HG03135 (cell line): ENCODE data around the gene KSR1.
"Not testable (repeated sequence)": the region's sequence is repeated elsewhere in the genome, so short reads cannot be mapped to it uniquely, and the experiment has no call there.

Experiments
- ATAC-seq: cut with Tn5 transposase; IDR thresholded peaks from one replicate; pipeline ENCODE4 v1.9.1; 2021; ENCODE audit warnings: mild to moderate bottlenecking, moderate library complexity; ENCODE audit not compliant: unreplicated experiment

The KSR1 gene

DNA sequence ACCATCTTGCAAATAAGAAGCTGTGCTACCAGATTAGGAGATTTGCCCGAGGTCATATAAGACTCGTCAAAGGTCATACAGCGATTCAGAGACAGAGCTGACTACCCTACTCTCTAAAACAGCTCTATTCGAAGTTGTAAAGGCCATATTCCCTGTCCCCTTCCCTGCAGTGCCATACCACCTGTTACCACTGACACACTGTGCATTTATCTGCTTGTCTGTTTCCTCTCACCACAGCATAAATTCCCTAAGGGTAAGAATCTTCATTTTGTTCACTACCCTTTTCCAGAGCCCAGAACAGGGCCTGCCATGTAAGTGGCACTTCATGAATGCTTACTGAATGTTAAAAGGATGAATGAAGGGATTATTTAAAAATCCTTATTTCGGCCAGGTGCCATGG, 3.4 kb upstream of the KSR1 start:
- ATAC-seq, result no peak

DNA sequence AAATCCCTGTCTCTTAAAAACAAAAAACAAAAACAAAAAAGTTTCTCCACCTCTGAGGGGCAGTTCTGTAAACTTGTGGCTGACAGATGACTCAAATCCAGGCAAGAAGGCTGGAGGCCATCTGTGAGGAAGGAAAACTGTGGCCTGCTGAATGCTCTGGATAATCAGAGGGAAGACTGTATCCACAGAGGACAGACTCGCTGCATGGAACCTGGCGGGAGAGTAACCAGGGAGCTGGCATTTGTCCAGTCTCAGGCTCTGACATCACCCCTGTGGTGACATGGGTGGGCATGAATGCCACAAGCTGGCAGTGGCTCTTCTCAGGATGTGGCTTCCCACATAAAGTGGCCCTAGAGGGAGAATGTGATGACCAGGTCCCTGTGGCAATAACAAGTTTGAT, 2.8 kb upstream of the KSR1 start:
- no peak for ATAC-seq

DNA sequence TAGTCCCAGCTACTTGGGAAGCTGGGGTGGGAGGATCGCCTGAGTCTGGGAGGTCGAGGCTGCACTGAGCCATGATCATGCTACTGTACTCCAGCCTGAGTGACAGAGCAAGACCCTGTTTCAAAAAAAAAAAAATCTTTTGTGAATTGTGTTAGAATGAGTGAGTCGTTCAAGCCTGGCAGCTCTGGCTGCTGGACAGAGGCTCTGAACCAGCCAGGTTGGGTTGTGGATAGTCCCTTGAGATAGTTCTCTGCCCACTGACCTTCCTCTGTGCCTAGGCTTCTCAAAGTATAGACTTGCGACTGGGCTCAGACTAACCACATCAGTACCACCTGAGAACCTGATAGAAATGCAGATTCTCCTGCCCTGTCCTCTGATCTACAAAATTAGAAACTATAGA, 2.2 kb upstream of the KSR1 start:
- ATAC-seq, result no peak

DNA sequence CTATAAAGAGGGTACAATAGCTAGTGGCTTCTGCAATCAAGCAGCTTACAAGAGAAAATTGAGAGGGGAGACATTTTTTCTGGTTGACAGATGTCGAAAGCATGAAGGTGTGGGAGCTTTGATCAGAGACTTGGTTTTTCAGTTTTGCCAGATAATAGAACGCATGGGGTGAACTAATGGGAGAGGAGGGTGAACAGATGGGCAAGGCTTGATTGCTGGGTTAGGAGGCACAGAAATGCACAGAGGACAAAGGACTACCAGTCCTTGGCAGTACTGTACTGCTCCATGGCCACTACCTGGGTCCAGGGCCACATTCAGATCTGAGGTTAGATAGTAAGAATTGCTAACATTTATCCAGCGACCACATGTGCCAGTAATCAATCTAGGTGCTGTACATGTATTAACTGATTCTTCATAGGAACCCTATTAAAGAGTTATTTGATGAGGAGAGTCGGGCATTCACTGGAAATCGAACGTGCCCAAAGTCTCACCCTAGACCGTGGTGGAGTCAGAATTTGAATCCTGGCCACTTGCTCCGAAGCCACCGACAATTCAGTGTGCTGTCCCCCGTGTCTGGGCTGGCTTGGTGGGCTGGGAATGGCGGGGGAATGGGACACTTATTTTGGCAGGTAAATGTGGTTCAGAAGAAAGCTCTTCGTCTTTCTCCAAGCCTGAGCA, 873 bp upstream of the KSR1 start:
- no peak for ATAC-seq

DNA sequence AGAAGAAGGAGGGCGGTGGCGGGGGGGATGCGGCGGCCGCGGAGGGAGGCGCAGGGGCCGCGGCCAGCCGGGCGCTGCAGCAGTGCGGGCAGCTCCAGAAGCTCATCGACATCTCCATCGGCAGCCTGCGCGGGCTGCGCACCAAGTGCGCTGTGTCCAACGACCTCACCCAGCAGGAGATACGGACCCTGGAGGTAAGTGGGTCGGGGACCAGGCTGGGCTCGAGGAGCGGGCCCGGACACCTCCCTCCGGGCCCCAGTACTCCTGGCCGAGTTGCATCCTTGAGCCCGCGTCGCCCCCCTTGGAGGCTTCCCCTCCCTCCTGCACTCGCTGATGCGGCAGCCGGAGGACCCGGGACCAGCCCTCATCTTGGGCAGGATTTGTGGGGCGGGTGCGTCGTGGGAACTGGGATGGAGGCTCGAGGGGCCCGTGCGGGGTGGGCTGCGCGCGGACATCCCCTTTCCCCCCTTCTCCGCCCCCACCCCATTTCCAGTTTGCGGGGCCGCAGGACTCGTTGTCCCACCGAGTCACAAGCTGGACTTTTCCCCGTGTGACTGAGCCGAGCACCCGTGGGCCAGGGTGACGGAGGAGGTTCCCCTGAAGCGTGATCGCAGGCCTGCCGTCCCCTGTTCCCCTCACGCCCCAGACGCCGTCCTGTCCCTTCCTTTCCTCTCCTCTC, 572 bp downstream of the KSR1 start:
- ATAC-seq, result no peak

DNA sequence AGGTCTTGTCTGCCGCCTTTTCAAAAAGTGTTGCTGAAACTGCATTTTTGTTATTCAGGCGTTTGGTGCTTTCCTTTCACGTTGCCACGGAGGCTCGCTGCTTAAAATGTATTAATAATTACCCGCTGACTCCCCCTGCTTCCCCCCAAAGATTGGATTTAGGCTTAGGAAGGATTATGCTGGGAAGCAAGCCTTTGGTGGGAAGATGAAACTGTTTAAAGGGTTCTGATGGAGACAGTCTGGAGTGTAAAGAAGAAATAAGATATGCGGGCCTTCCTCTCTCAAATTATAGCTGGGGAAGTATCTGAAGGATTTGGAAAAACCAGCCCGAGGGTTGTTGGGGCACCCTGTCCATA, 1.1 kb downstream of the KSR1 start:
- ATAC-seq, result no peak

DNA sequence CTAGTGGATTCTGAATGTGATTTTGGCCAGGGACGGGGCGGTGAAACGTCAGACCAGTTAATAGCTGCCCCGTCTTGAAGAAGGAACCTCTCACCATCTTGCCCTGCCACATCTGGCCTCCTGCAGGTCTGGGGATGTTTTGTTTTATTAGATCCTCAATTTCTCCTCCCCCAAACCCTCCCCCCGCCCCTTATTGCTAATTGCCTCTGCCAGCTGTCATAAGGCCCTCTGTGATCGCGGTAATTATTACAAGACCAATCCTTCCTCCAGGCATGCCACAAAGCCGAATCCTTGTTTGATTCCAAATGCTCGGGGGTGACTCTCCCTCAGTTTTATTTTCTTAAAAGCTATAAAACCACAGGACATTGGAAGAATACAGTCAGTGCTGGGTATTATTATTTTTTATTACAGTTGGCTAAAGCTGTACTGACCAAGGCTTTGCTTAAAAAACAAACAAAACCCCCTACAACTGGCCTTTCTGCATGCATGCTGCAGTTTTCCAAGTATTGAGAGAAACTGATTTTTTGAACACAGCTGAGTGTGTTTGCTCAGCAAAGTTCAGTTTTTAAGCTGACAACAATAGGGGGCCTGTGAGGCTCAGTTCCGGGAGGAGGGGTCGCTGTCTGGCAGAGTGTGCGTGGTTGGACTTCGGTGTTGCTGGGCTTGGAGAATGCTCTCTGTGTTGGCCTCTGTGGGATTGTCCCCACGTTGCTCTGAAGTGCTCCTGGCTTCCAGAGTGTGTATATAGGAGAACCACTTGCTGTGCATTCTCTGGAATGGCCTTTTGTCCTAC, 1.7 kb downstream of the KSR1 start:
- ATAC-seq, result no peak

DNA sequence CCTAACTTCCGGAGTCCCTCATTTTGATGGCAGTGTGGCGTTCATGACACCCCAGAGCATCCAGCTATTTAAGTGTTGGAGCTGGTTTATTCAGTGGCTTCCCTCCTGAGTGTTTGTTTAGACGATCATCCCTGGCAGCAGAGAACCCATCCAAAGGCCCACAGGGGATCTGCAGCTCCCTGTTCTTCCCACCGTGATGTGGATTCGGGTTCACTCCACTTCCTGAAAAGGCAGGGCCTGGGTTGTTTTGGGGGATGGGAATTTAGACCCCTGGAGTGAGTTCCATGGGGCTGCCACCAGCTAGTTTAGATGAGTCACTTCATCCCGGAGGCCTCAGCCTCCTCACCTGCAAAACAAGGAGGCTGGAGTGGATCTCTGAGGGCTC, 2.3 kb downstream of the KSR1 start:
- ATAC-seq, result no peak

DNA sequence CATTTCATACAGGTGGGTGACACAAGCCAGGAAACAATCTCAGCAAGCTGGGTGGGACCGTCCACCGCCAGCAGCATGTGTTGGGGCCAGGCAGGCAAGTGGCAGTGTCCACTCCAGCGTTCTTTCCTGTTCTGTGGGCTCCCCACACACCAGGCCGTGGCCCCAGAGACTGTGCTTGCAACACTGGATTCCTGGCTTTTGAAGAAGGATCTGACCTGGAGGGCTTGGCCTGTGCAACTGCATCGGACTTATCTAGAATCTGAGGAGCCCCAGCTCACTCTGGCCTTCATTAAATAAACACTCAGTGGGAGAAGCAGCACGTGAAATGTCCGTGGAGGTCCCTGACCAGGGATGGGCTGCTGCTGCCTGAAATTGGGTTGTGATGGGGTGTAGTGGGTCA, 3.2 kb downstream of the KSR1 start:
- no peak for ATAC-seq

DNA sequence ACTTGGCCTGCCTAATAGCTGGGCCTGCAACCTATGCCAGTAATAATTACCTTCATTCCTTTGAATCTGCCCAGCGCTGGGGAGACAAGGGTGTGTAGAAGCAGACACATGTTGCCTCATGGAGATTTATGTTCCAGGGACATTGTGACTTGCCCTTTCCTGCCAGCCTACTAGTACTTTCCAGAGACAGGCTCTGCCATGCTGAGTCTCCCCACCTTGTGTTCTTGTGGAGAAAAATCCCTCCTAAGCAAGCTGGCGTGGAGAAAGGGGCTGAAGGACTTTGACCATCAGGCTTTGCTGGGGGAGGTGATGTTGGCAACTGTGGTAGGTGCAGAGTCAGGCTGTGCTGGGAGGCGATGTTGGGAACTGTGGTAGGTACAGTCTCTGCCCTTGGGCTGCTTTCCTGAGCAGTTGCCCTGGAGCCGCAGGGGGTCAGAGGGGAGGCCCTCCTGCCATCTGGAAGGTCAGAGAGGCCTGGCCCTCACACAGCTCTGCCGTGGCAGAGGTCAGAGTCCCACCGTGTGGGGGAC, 4.0 kb downstream of the KSR1 start:
- ATAC-seq, result no peak

DNA sequence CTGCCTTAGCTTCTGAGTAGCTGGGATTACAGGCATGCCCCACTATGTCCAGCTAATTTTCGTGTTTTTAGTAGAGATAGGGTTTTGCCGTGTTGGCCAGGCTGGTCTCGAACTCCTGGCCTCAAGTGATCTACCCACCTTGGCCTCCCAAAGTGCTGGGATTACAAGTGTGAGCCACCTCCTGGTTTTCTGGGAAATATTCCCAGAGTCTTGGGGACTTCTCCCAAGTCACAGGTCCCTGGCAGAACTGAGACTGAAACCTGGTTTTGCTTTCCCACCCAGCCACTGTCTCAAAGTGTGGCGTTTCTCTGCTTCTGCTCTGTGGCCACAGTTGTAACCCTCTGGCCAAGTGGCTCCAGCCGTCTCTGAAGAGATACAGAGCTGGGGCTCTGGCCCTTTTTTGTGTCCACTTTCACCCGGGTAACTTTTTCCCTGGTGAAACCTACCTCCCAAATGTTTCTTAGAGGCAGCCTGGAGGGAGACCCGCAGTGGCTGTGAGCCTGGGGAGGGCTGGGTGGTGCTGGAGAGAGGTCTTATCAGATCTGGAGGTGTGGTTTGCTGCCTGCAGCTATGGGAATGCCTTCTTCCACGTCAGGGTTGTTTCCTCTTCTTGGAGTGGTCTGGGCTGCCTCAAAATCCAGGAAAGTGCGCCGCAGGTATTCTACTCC, 5.1 kb downstream of the KSR1 start:
- no peak for ATAC-seq

DNA sequence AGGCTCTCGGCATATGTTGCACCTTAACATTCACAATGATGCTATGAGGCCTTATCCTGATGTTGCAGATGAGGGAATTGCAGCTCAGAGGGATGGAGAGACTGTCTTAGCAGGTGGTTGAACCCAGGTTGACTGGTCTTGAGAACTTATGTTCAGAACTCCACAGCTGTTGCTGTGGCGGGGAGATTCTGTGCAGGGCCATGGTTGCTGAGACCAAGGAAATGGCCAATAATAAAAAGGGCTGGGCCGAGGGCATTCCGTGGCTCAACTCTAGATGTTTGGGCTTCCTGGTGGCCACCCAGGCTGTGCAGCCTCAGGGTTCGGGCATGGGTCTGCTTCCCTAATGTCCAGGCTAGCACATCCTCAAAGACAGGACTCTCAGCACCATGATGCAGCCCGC, 5.9 kb downstream of the KSR1 start:
- ATAC-seq, result no peak

DNA sequence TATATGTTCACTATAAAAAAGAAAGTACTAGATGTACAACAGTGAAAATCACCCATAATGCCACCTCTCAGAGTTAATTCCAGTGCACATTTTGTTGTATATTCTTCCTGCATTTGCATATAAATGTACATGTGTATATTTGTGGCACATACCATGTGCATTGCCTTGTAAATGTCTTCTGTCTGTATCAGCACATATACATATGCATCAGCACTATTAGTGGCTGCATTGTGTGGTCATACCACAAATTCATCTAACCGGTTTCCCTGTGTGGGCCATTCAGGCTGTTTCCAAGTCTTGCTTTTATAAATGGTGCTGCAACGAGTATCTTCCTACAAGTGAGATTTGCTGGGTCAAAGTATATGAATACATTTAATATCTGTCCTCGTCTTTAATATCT, 6.5 kb downstream of the KSR1 start:
- ATAC-seq, result no peak

DNA sequence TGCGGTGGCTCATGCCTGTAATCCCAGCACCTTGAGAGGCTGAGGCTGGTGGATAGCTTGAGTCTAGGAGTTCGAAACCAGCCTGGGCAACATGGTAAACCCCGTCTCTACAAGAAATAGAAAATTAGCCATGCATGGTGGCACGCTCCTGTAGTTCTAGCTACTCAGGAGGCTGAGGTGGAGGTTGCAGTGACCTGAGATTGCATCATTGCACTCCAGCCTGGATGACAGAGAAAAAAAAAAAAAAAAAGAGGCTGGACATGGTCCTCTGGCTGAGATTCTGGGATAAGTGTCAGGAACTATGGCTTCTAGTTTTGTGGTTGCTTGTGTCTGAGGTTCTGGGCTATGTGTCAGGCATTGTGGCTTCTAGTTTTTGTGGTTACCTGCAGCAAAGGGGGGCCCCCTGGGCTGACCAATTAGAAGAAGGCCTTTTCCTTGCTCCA, 7.0 kb downstream of the KSR1 start:
- ATAC-seq, result no peak

DNA sequence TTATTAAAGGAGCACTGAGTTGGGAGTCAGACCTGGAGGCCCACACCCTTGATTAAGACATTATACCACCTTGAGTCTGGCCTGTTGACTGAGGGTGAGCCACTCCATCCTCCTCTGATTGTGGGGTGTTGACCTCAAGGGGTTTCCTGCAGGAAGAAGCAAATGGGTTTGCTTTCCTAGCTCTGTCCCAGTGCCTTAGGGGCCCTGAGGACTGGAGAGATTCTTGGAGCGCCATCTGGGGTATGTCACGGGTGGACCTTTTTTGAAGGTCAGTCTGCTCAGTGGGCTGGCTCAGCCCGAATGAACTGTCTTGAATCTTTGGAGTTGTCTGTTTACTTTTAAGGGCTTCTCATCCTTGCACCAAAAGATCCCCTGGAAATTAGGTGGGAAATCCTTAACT, 7.8 kb downstream of the KSR1 start:
- not testable (repeated sequence) for ATAC-seq

DNA sequence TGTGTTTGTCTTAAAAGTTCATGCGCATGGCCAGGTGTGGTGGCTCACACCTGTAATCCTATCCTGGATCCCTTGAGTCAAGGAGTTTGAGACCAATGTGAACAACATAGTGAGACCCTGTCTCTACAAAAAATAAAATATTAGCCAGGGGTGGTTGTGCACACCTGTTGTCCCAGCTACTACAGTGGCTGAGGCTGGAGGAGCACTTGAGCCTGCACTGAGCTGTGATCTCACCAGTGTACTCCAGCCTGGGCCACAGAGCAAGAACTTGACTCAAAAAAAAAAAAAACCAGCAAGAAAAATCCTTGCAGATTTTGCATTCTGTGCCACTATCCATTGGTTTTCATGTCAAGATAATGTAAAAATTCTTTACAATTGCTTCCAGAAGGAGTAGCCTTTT, 8.2 kb downstream of the KSR1 start:
- ATAC-seq, result no peak

DNA sequence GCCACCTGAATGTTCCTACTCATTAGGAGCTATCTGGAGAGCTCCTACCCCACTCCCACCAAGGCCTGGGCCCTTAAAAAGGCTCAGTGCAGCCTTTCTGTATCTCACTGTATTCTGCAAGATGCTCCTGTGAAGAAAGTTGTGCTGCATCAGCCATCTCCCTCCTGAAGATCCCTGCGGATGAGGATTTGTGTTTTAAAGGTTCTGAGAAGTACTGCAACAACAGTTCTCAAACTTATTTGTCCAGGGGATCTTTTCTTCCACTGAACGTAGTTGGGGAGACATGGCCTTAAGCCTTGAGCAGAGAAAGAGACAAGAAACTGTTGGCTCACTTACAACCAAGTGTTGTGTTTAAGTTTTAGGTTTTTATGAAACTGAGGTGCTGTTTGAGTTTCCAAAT, 9.6 kb downstream of the KSR1 start:
- ATAC-seq, result not testable (repeated sequence)

DNA sequence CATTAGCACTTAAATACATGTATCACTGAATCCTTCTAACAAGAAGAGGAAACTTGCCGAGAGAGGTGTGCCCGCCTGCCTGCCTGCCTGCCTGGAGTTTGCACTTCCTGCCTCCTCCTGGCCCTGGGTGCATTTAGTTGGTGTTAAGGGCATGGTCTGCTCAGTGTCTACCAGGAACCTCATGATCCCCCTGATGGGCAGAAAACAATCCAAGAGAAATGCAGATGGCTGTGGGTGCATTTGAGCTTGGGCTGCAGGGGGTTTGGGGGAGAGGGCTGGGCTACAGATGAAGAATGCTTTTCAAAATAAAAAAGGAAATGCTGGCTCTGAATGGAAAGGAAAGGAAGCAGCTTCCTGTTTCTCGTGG, 10.1 kb downstream of the KSR1 start:
- ATAC-seq, result peak; percentile 14

DNA sequence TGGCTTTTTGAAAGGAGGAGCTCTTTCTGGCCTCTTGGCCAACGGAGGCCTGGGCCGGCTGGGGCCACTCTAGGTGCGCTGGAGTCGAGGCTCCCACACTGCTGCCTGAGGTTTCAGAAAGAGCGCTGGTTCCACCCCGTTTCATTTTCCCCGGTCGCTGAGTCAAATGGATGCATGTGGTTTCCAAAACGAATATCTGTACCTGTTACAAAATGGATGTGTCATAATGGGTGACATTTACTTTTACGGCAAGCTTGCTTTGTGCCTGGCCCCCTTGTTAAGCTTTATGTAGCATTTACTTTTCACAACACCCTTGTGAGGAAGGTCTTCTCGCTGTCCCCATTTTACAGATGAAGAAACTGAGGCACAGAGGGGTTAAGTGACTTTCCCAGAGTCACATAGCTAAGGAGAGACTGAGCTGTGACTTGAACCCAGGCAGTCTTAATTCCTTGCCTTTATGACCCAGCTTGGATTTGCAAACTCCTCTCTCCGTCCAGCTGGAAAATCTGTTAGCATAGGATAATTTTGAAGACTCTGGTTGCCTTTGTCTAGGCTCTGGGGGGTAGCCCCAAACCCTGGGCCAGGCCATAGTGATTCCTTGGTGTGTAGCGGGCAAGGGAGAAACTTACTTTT, 10.6 kb downstream of the KSR1 start:
- ATAC-seq, result peak; percentile 72

DNA sequence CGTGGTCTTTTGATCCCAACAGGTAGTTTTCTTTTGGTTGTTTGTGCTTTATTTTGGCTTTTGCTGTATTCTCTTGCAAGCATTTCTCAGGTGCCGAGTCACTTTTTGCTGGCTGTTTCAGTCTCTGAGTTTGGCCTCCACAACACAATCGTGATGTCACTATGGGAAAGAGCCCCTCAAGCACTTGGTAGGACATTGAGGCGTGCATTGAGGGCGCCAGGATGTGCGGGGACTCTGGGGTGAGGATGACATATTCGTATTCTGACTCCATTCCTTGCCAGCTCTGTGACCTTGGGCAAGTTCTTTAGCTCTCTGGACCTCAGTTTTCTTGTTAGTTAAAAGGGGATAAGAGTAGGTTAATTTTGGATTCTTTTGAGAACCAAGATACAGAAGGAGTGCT, 13.0 kb downstream of the KSR1 start:
- ATAC-seq, result no peak
